Heart left ventricle (tissue), 16 donors: ENCODE data around the gene CDC42EP3. TPM values are rescaled to one million over a fixed set of nuclear protein-coding genes. Genes with fewer than 3 reads are reported as not detected.

Source experiments
- ATAC-seq, 4 donors: fragments of 200-7000 bp; cut with Tn5 transposase; one replicate each; pipeline ENCODE4 v1.9.1; 2020 to 2022; ENCODE audit warnings: moderate library complexity in 4 of 4, mild to moderate bottlenecking in 3 of 4, moderate number of reproducible peaks in 1 of 4
- DNase-seq, 5 donors: peaks; one replicate each; pipeline ENCODE4 v3.0.0-alpha.2; 2020
- H3K27ac ChIP-seq, 12 donors: fragments of 200-600 bp; sonication (generic) in 4 of 12; one replicate each; pipeline versions ENCODE4 v1.5.0 to v1.8.0; 2016 to 2022; ENCODE audit warnings: mild to moderate bottlenecking in 2 of 12
- H3K27me3 ChIP-seq, 9 donors: fragments of 200-600 bp; sonication (generic) in 2 of 9; one replicate each; pipeline versions ENCODE4 v1.5.1 to v1.8.0; 2016 to 2022; ENCODE audit warnings: mild to moderate bottlenecking in 3 of 9
- H3K36me3 ChIP-seq, 9 donors: fragments of 200-600 bp; sonication (generic) in 2 of 9; one replicate each; pipeline versions ENCODE4 v1.5.0 to v1.8.0; 2018 to 2022; ENCODE audit warnings: mild to moderate bottlenecking in 2 of 9
- H3K4me1 ChIP-seq, 12 donors: fragments of 200-600 bp; sonication (generic) in 4 of 12; one replicate each; pipeline versions ENCODE4 v1.5.0 to v1.8.0; 2016 to 2022; ENCODE audit warnings: mild to moderate bottlenecking in 3 of 12
- H3K4me3 ChIP-seq, 12 donors: fragments of 200-600 bp; sonication (generic) in 4 of 12; one replicate each; pipeline versions ENCODE4 v1.5.0 to v1.8.0; 2017 to 2022; ENCODE audit warnings: mild to moderate bottlenecking in 9 of 12, moderate library complexity in 4 of 12
- H3K9me3 ChIP-seq, 12 donors: fragments of 200-600 bp; sonication (generic) in 4 of 12; one replicate each; pipeline versions ENCODE4 v1.5.0 to v1.8.0; 2016 to 2022; ENCODE audit warnings: mild to moderate bottlenecking in 1 of 12
- CTCF ChIP-seq, 12 donors: fragments of 200-600 bp; sonication (generic) in 4 of 12; IDR thresholded peaks; one replicate each; pipeline versions ENCODE4 v1.5.0 to v1.8.0; 2018 to 2022; ENCODE audit warnings: antibody characterized with exemption in 12 of 12, mild to moderate bottlenecking in 5 of 12
- POLR2A ChIP-seq, 2 donors: fragments of 450-650 bp; IDR thresholded peaks; one replicate each; pipeline ENCODE4 v1.6.1; 2017; ENCODE audit warnings: antibody characterized with exemption in 2 of 2, mild to moderate bottlenecking in 2 of 2, moderate library complexity in 2 of 2
- WGBS, 4 donors: extraction: QIAGEN DNeasy Blood & Tissue Kit in 2 of 4; methylation state at CpG; one replicate each; pipeline versions ENCODE4 v1.1.5 to v1.1.7; 2013 to 2018; 5-methylcytosine and 5-hydroxymethylcytosine counted together
- intact Hi-C, 10 donors: fragments of 100-400 bp; cut with DNase I; formaldehyde crosslinking; loops; one replicate each; pipeline versions ENCODE4 v1.11.1 to v1.14.2; 2022
- polyA plus RNA-seq, 2 donors: library from polyadenylated mRNA; stranded (reverse); fragments of 200-250 nt; gene quantifications; one replicate each; pipeline ENCODE4 v1.2.3, GENCODE V29; 2013
- total RNA-seq, 9 donors: library from RNA; depleted of rRNA in 2 of 9; stranded (reverse); fragments of >200 nt in 2 of 9; fragmentation: NEBNext Ultra II Directional in 3 of 9; extraction: Animal tissue kit (Norgen Biotek cat#: 25700) in 3 of 9; gene quantifications; one replicate each; pipeline versions ENCODE4 v1.1.0 to v1.2.4, GENCODE V29; 2016 to 2023
- donor health status: ischemic (EF 13 %, LVEDD 7.1; RV severe dilation, severe dysfunction).
- donor health status: healthy with polysubstance abuse.
- donor health status: DM: no; HTN: yes; CAD: no.
- donor health status: DM: no; HTN: no; CAD: no.
- donor health status: ischemic (EF 25% LVEDD 6.9; RV normal size, moderate dysfunction).
- donor health status: ischemic (EF 25% LVEDD 5.7; RV mildly dilated, moderate dysfunction).
- donor health status: healthy.
- donor health status: DM: yes; HTN: yes; CAD: no.
- donor health status: ischemic (EF 35%, LVEDD 5.7; RV mildly dilated, moderate dysfunction).
- donor health status: nonischemic (EF 11% LVEDD 7.7; RV severe dilation, severe dysfunction).
- donor health status: DM: yes; HTN: yes; CAD: no.
- donor health status: PGD.
- donor health status: ischemic (EF 29% LVEDD 5.4; RV normal size, mild dysfunction).
- donor health status: nonischemic (EF 23%, LVEDD 6.1; RV moderate dilation, normal function).

CDC42EP3 gene
- total and polyA plus RNA-seq, 11 donors, result 32.5 to 189 (median 111) TPM

- no peak overlapping the region for H3K4me3 ChIP-seq
- H3K27me3 ChIP-seq, result no peaks in the 10 kb centered on the region
- 77 to 94% (median 88%) methylated on average over 4 of the region's 4 CpGs for WGBS, 4 donors
- no peak overlapping the region for H3K27ac ChIP-seq
- H3K4me1 ChIP-seq, result peaks cover 0 to 44% (median 0%) of the 10 kb centered on the region in 12 donors
- DNase-seq, result no peak
- intact Hi-C loops, result no loop called here
- H3K36me3 ChIP-seq, result no peaks in the 10 kb centered on the region
- H3K9me3 ChIP-seq, result peaks cover 0 to 3% (median 0%) of the 10 kb centered on the region in 12 donors
- ATAC-seq, result no peak
- no peak for TF ChIP-seq CTCF (IDR thresholded peaks at IDR 0.05)
- TF ChIP-seq POLR2A (IDR thresholded peaks at IDR 0.05), result no peak
Observed at GRCh38 chr2:37709111-37709510, 37.7 kb upstream of the CDC42EP3 start.

DNA sequence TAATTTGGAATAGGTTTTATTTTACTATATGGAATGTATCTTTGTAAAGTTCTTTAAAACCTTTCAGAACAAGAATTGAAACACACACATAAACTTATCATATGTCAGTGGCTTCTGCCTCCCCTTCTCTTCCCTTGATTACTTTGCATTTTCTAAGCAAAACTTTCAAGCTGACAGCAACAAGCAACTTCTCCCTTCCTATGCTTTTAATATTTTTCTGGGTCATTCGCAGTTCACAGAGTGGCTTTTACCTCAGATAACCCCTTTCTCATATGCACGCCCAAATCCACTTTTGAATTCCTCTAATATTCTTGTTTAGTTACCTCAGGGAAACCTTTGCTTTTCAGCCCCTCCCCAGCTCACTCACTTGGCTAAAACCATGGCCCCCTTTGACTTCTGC, 36.7 kb upstream of the CDC42EP3 start:
- Histone ChIP-seq H3K9me3 (no peaks in the 10 kb centered on the region), H3K4me3 (no peak overlapping the region), H3K4me1 (peaks cover 0 to 38% (median 0%) of the 10 kb centered on the region in 12 donors), H3K27ac (no peak overlapping the region), H3K36me3 (no peaks in the 10 kb centered on the region), H3K27me3 (no peaks in the 10 kb centered on the region)
- ATAC-seq (no peak), DNase-seq (no peak)
- TF ChIP-seq CTCF (IDR thresholded peaks at IDR 0.05) (no peak), POLR2A (IDR thresholded peaks at IDR 0.05) (no peak)
- intact Hi-C loops, result no loop called here
- WGBS, 4 donors, result 34 to 44% (median 40%) methylated on average over 2 of the region's 2 CpGs

DNA sequence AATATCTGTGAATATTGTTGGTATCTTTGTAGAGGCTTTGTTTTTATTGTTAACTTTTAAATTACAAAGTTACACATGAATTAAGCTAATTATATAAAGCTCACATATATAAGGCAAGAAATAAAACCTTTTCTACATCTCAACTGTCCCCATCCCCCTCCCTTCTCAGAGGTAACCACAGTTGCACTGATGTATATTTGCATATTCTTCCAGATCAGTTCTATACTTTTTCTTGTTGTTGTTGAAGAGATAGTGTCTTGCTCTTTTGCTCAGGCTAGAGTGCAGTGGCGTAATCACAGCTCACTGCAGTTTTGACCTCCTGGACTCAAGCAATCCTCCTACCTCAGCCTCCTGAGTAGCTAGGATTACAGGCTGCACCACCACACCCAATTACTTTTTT, 36.0 kb upstream of the CDC42EP3 start:
- 97 to 100% (median 98%) methylated on average over 1 of the region's 1 CpG for WGBS, 4 donors
- no peaks in the 10 kb centered on the region for H3K27me3 ChIP-seq
- H3K4me1 ChIP-seq, result peaks cover 0 to 36% (median 0%) of the 10 kb centered on the region in 12 donors
- H3K4me3 ChIP-seq, result no peak overlapping the region
- H3K36me3 ChIP-seq, result no peaks in the 10 kb centered on the region
- H3K27ac ChIP-seq, result no peak overlapping the region
- TF ChIP-seq POLR2A (IDR thresholded peaks at IDR 0.05) (no peak), CTCF (IDR thresholded peaks at IDR 0.05) (no peak)
- DNase-seq (no peak), ATAC-seq (no peak)
- intact Hi-C loops, result no loop called here
- H3K9me3 ChIP-seq, result no peaks in the 10 kb centered on the region

- peaks cover 0 to 28% (median 0%) of the 10 kb centered on the region in 12 donors for H3K4me1 ChIP-seq
- H3K4me3 ChIP-seq, result no peak overlapping the region
- H3K27ac ChIP-seq, result no peak overlapping the region
- H3K27me3 ChIP-seq, result no peaks in the 10 kb centered on the region
- intact Hi-C loops, result no loop called here
- no peaks in the 10 kb centered on the region for H3K36me3 ChIP-seq
- no peaks in the 10 kb centered on the region for H3K9me3 ChIP-seq
- DNase-seq (no peak), ATAC-seq (no peak)
- 66 to 78% (median 76%) methylated on average over 4 of the region's 4 CpGs for WGBS, 4 donors
- TF ChIP-seq CTCF (IDR thresholded peaks at IDR 0.05) (no peak), POLR2A (IDR thresholded peaks at IDR 0.05) (no peak)
Observed at GRCh38 chr2:37706334-37707183, 35.1 kb upstream of the CDC42EP3 start.
